Right atrium auricular region (tissue), 2 donors: ENCODE data around the gene ADAMTS2. TPM values are rescaled to one million over a fixed set of nuclear protein-coding genes. Genes with fewer than 3 reads are reported as not detected.
A peak's percentile ranks its signal among the peaks of the same experiment; 100 is the strongest.

Experiments used
- DNase-seq: peaks from one replicate; pipeline ENCODE4 v3.0.0-alpha.2; 2019; ENCODE audit warnings: low spot score
- H3K27ac ChIP-seq, 2 donors: fragments of 200-600 bp; sonication (generic); 1 replicate in 1 of 2; 2 replicates in 1 of 2; pipeline ENCODE4 v1.5.1; 2016 to 2019
- H3K27me3 ChIP-seq, 2 donors: fragments of 200-600 bp; sonication (generic); one replicate each; pipeline versions ENCODE4 v1.5.1 to v1.6.0; 2017 to 2019
- H3K36me3 ChIP-seq: fragments of 200-600 bp; sonication (generic); one replicate; pipeline ENCODE4 v1.5.1; 2016
- H3K4me1 ChIP-seq, 2 donors: fragments of 200-600 bp; sonication (generic); one replicate each; pipeline versions ENCODE4 v1.5.1 to v1.6.0; 2017 to 2019
- H3K4me3 ChIP-seq, 2 donors: fragments of 200-600 bp; sonication (generic); 1 replicate in 1 of 2; 2 replicates in 1 of 2; pipeline ENCODE4 v1.5.1; 2017 to 2019; ENCODE audit warnings: mild to moderate bottlenecking in 1 of 2, moderate library complexity in 1 of 2
- H3K9me3 ChIP-seq, 2 donors: fragments of 200-600 bp; sonication (generic); one replicate each; pipeline ENCODE4 v1.5.1; 2019
- total RNA-seq, 2 donors: library from RNA; depleted of rRNA; stranded (reverse); fragments of >200 nt; gene quantifications; one replicate each; pipeline ENCODE4 v1.1.0, GENCODE V29; 2016
- TF ChIP-seq, protein P1 (sequence below), 2 donors: fragments of 200-600 bp; sonication (generic); IDR thresholded peaks; one replicate each; pipeline ENCODE4 v1.5.1; 2019; ENCODE audit warnings: antibody characterized with exemption in 2 of 2

Gene ADAMTS2
- total RNA-seq, 2 donors from 2014 or later = 13.6 to 13.7 TPM

DNA sequence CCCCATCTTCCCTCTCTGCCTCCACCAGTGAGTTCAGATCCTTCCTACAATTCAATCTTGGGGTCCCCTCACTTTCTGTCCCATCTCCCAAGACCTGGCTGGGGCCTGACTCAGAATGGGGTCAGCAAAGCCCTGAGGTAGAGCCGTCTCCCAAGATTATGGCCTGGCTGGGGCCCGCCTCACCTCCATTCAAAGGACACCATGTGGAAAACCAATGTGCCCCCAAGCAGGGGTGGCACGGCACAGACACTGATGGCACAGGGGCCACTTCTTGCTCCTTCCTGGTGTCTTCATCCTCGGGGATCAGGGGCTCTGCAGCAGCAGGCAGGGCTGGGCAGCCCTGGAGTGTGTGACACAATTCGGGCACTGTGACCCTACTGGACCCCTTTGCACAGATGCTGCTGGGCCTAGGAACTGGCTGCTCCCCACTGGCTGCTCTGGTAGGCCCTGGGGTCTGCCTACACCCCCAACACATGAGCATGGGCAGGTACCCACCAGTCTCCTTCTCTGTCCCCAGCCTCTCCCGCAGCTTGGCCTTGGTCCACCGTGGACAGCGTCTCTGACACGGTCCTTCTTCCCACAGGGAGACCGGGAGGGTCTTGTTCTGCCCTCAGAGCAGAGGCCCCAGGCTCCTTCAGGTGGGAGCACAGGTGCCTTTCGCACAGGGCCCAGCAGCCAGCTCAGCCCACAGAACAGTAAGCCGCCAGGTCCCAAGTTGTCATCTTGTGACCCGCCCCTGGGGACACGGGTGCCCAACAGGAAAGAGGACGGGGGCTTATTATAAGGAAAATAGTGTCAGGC lies 89.5 kb downstream of the ADAMTS2 start:
- DNase-seq = no peak
- Histone ChIP-seq H3K27ac (no peak overlapping the region), H3K4me3 (no peak overlapping the region), H3K27me3 (no peaks in the 10 kb centered on the region), H3K36me3 (no peaks in the 10 kb centered on the region), H3K9me3 (no peaks in the 10 kb centered on the region), H3K4me1 (no peaks in the 10 kb centered on the region)
- TF ChIP-seq, protein P1, sequence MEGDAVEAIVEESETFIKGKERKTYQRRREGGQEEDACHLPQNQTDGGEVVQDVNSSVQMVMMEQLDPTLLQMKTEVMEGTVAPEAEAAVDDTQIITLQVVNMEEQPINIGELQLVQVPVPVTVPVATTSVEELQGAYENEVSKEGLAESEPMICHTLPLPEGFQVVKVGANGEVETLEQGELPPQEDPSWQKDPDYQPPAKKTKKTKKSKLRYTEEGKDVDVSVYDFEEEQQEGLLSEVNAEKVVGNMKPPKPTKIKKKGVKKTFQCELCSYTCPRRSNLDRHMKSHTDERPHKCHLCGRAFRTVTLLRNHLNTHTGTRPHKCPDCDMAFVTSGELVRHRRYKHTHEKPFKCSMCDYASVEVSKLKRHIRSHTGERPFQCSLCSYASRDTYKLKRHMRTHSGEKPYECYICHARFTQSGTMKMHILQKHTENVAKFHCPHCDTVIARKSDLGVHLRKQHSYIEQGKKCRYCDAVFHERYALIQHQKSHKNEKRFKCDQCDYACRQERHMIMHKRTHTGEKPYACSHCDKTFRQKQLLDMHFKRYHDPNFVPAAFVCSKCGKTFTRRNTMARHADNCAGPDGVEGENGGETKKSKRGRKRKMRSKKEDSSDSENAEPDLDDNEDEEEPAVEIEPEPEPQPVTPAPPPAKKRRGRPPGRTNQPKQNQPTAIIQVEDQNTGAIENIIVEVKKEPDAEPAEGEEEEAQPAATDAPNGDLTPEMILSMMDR (IDR thresholded peaks at IDR 0.05) = no peak

DNA sequence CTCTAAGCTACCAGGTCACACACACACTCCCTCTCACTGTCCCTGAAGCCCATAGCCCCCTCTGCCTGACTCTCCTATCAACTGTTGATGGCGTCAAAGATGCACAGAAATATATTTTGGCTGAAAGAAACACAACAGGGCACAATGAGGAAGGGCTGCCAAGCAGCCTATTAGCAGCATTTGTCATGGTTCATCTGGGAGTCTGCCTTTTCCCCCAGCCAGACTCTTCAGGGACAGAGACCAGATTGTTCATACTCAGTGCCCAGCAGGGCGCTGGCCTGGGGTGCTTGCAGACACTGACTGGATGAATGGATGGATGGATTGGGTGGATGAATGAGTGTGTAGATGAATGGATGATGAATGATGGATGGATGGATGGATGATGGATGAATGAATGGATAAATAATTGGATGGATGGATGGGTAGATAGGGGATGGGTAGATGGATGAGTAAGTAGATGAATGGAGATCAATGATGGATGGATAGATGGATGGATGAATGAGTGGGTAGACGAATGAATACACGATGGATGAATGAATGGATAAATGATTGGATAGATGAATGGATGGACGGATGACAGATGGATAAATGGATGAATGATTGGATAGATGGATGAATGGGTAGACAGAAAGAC lies 90.5 kb downstream of the ADAMTS2 start:
- TF ChIP-seq, protein P1 (IDR thresholded peaks at IDR 0.05) = no peak
- Histone ChIP-seq H3K4me1 (no peaks in the 10 kb centered on the region), H3K27ac (no peak overlapping the region), H3K9me3 (no peaks in the 10 kb centered on the region), H3K36me3 (no peaks in the 10 kb centered on the region), H3K27me3 (no peaks in the 10 kb centered on the region), H3K4me3 (no peak overlapping the region)
- no peak for DNase-seq

DNA sequence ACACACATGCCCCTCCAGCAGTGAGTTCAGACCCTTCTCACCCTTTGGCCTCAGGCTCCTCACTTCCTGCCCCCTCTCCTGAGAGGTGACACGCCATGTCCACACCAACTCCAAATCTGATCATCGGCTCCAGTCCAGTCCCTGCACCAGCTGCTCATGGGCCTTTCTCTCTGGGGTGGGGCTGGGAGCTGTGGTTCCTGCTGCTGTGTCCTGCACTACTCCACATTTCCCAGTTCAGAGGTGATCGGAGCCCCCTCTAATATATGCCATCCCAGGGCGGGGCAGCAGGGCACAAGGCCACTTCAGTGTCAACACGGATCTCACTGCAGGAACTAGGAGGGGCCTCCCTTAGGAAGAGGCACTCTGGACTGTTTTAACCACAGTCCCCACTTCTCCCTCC lies 91.5 kb downstream of the ADAMTS2 start:
- TF ChIP-seq, protein P1 (IDR thresholded peaks at IDR 0.05) = no peak
- Histone ChIP-seq H3K36me3 (no peaks in the 10 kb centered on the region), H3K9me3 (no peaks in the 10 kb centered on the region), H3K27me3 (no peaks in the 10 kb centered on the region), H3K27ac (no peak overlapping the region), H3K4me1 (no peaks in the 10 kb centered on the region), H3K4me3 (no peak overlapping the region)
- no peak for DNase-seq

DNA sequence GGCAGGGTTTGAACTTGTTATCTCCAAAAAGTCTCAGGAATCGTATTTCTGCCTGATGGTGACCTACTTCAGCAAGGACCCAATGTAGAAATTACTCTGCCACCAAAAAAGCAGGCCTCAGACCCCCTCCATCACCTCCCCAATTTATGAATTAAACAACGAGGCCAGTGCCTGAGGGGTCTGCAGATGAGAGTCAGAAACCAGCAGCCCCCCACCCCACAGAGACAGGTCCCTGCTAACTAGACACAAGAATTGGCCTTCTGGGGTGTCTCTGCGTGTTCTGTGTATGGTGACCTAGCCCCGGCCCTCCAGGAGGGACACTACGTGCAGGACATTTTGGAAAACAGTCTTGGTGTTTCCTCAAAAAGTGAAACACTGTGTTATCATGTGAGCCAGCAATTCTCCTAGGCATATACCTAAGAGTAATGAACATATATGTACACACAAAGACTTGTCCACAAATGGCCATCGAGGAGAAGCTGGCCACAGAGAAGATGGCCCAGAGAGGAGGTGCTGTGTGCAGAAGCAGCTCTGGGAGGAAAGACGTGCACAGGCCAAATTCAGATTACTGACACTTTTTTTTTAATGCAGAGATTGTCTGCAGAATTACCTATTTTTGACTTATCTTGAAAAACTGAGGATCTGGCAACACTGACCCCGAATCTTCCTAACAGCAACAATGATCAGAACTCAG lies 93.8 kb downstream of the ADAMTS2 start:
- no peaks in the 10 kb centered on the region for H3K36me3 ChIP-seq
- H3K27me3 ChIP-seq = no peaks in the 10 kb centered on the region
- DNase-seq = peak; percentile 40
- peaks cover 0 to 17% of the 10 kb centered on the region in 2 donors for H3K9me3 ChIP-seq
- H3K27ac ChIP-seq = no peak overlapping the region
- no peak overlapping the region for H3K4me3 ChIP-seq
- no peaks in the 10 kb centered on the region for H3K4me1 ChIP-seq
- TF ChIP-seq, protein P1 (IDR thresholded peaks at IDR 0.05) = no peak

DNA sequence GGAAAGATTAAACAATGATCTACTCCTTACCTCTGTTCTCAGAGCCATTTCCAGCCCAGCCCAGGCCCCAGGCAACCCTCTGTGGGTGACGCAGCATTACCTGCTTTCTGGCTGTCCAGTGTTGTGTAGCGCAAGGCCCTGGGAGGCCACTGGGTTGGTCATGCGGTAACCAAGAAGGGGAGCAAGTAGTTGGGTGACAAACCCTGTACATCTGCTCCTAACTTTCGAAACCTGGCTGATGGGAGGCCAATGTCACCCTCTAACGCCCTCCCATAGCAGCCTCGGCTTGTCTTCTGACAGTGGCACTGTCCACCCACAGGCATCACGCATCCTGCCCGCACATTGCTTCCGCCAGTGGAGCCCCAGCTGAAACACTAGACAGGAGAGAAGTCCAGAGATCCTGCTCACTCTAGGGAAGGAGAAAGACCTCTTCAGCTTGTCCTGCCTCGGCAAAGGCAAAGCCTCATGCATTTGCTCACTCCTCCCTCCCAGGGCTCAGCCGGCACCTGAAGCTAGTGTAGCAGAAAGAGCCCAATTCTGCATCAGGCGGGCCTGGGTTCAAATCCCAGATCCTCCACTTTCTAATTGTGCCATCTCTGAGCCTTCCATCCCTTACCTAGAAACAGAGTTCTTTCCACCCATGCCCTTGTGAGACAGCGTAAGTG lies 94.6 kb downstream of the ADAMTS2 start:
- no peaks in the 10 kb centered on the region for H3K27me3 ChIP-seq

More for the DNA sequence above, 94.6 kb downstream of the ADAMTS2 start:
- peak; percentile 44 for DNase-seq
- peaks cover 0 to 24% of the 10 kb centered on the region in 2 donors for H3K9me3 ChIP-seq
- H3K36me3 ChIP-seq = no peaks in the 10 kb centered on the region
- H3K4me1 ChIP-seq = no peaks in the 10 kb centered on the region
- TF ChIP-seq, protein P1 (IDR thresholded peaks at IDR 0.05) = no peak
- H3K4me3 ChIP-seq = no peak overlapping the region
- no peak overlapping the region for H3K27ac ChIP-seq
